ENCODE results near the gene CREB3L1.
"Not testable (repeated sequence)": the region's sequence is repeated elsewhere in the genome, so short reads cannot be mapped to it uniquely, and the experiment has no call there.

The CREB3L1 gene

DNA sequence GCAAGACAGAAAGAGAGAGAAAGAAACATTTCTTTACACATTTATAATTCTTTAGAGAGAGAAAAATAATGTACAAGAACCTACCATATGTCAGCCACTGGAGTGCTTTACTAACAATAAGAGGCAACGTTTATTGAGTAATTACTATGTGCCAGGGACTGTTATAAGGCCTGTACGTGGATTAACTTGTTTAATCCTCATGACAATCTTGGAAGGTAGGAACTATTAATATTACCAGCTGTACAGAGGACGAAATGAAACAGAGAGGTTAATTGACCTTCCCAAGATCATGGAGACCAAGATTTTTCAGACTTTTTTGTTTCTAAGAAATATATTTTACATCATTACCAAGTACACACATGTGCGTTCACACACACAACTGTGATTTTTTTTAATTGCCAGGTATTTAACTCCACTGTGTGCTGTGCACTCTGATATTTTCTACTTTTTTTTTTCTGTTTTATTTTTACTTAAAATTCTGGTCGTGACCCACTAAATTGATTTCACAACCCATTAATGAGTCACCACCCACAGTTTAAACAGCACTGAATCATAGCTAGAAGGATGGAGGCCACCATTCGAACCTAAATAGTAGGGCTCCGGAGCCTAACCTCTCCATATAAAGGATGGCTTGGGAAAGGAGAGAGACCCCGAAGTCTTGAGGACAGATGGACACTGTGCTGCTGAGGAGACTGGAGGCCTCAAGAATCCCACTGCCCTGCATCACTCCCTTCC lies 21.4 kb downstream of the CREB3L1 start:
- no peak for DNase-seq

DNA sequence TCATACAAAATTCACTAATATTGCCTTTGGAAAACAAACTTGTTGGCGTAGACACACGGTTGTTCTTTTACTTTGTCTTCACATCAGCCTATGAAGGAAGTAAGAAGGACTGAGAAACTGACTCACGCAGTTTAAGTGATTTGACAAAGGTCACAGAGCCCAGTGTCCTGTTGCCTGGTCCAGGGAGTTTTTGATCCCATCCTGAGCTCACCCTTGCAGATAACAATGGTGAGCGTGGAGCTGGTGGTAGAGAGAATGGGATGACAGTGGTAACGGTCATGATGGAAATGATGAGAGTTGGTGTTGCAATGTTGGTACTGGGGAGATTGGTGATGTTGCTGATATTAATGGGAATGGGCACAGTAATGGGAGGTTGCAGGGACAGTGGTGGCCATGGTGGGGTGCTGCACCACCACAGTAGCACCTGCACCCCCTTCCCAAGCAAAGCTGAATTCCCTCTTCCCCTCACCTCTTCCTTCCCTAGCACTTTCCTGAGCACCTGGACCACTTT lies 22.0 kb downstream of the CREB3L1 start:
- DNase-seq: no peak

DNA sequence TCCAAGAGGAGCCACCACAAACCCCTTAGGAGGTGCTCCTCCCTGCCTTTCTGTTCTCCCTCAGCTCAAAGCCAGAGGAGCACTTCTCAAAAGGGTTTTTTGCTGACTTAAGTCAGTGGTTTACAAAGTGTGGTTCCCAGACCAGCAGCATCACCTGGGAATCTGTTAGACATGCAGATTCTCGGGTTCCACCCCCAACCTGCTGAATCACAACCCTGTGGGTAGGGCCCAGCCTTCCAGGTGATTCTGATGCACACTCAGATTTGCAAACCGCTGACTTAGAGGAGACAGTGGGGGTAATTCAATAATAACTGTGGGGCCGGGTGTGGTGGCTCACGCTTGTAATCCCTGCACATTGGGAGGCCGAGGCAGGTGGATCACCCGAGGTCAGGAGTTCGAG lies 22.8 kb downstream of the CREB3L1 start:
- no peak for DNase-seq

DNA sequence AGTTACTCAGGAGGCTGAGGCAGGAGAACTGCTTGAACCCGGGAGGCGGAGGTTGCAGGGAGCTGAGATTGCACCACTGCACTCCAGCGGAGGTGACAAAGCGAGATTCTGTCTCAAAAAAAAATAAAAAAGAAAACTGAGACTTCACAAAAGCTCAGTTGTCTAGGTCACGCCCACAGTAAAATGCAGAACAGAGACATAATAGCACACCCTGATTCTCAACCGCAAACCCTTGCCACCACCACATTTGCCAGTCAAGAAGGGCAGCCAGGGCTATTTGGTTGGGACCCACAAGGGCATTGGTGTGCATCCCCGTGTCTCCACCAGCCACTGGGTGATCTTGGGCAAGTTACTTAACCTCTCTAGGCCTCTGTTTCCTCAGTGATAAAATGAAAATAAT lies 25.4 kb downstream of the CREB3L1 start:
- no peak for DNase-seq

DNA sequence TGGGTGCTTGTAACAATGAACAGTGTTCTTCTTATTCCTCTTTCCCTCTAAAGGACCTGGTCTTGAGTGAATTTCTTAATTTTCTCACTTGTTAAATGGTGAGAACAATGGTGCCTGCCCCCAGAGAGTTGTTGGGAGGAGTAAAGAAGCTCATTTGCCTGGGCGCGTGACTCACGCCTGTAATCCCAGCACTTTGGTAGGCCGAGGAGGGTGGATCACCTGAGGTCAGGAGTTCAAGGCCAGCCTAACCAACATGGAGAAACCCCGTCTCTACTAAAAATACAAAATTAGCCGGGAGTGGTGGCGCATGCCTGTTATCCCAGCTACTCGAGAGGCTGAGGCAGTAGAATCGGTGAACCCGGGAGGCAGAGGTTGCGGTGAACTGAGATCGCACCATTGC lies 26.6 kb downstream of the CREB3L1 start:
- DNase-seq: not testable (repeated sequence)

DNA sequence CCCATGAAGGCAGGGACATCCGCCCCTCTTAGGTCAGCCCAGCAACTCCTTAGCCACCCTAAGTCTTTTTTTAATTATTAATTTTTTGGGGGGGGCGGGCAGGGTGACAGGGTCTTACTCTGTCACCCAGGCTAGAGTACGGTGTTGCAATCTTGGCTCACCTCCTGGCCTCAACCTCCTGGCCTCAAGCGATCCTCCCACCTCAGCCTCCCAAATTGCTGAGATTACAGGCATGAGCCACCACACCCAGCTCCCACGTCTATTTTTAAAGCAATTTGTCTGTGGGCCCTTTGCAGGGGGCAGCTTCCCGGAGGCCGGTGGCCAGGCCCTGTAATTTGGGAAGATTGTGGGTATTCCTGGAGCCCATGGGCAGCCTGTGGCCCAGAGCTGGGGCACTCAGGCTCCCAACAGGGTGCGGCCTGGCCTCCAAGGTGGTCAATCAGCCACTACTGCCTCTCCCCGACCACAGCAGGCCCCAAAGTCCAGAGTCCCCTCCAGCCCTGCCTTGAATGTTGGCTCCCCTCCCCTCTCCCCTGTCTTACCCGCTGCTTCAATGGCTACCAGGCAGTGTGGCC lies 27.2 kb downstream of the CREB3L1 start:
- DNase-seq: no peak

DNA sequence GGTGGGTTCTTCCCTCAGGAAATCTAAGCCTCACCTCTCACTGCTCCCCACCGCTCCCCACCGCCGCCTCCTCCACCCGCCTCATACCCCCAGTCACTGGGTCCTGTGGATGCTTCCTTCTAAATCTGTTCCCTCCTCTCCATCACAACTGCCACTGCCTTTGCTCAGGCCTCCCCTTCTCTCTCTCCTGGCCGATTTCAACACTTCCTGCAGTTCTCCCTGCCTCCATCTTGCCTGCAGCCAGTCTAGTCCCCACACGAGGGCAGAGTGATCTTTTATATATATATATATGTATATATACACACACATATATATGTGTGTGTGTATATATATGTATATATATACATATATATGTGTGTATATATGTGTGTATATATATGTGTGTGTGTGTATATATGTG lies 27.8 kb downstream of the CREB3L1 start:
- DNase-seq: no peak

DNA sequence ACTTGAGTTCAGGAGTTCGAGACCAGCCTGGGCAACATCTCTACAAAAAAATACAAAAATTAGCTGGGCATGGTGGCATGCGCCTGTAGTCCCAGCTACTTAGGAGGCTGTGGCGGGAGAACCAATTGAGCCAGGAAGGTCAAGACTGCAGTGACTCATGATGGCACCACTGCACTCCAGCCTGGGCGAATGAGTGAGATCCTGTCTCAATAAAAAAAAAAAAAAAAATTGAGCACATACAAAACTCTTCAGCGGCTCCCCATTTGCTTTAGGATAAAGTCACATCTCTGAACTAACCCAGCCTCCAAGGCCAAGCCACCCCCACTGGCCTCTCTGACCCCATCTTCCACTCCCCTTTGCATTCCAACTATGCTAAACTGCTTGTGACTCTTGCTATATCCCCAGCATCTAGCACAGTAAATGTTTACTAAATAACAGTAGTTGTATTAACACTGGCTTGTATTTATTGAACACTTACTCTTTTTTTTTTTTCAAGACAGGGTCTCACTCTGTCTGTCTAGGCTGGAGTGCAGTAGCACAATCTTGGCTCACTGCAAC lies 28.9 kb downstream of the CREB3L1 start:
- DNase-seq: no peak

DNA sequence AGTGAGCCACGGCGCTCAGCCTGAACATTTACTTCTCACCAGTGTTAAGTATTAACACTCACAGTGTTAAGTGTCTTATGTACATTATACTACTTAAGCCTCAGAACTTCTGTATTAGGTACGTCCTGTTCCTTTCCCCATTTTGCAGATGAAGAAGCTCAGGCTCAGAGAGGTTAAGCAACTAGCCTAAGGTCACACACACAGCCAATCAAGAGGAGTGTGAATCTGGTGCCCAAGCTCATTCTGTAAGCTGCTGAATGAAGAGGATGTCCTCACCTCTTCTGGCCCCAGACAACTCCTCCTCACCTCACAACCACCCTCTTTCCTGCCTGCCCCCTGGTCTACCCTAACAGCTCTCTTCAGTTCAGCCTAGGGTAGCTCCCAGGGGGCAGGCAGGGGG lies 29.9 kb downstream of the CREB3L1 start:
- DNase-seq: no peak

DNA sequence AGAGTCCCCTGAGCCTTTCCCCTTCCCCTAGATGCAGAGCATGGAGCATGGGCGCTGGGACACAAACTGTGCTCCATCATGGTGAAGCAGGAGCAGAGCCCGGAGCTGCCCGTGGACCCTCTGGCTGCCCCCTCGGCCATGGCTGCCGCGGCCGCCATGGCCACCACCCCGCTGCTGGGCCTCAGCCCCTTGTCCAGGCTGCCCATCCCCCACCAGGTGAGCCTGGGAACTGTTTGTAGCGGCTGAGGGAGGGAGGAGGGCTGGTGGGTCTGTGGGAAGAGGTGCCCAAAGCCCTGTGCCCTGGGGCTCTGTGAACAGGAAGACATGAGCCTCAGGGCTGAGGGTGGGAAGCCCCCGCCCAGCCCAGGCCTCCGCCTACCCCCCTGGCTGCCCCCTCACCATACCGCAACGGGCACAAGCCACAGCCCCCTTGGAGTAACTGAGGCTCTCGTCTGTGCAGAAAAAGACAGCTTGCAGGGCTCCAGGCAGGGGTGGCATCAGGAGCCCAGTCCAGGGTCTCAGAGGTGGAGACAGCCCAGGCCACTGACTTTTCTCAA lies 30.4 kb downstream of the CREB3L1 start:
- no peak for DNase-seq

DNA sequence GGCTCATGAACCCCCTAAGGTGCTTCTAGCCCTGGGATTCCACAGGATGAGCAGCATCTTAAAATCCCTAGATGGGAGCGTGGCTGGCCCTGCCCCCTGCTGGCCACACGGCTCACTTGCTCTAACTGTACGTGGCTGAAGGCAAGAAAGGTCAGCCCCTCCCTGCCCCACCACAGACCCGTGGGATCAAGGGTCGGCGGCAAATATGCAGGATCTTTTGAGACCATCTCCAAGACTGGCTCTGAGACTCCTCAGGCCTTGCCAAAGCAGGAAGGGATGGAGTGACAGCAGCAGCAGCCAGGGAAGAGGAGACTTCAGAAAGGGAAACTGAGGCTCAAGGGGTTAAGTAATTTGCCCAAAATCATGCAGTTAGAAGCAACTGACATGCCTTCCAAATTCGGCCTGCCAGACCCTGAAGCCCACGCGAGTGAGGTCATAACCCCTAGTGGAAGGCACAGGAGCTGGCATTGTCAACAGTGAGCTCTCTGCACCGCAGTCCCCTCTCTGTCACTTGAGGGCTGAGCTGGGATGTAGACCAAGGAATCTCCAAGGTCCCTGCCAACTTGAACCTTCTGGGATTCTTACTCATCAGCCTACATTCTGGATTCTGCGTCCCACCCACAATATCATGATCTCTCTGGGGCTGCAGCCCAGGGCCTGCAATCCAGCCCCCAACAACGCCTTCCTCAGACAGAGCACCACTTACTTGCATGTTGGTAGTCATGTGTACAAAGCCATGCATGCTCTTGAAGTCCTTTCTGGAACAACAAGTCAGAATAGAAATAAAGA lies 31.4 kb downstream of the CREB3L1 start:
- DNase-seq: peak; percentile 61 to 63

DNA sequence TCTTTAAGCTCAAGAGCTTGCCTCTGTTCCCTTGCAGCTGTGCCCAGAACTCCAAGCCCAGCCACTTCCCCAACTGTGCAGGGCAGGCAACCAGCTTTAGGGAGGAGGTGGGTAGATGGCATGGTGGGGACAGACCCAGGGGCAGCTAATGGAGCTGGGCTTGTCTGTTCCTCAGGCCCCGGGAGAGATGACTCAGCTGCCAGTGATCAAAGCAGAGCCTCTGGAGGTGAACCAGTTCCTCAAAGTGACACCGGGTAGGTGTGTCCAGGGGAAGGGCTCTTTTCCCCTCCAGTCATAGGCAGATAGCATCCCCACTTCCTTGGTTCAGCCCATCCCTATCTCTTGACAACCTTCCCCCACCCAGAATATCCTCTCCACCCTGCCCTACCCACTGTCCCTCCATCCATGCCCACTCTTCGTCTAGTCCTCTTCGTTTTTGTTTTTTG lies 32.4 kb downstream of the CREB3L1 start:
- DNase-seq: no peak

DNA sequence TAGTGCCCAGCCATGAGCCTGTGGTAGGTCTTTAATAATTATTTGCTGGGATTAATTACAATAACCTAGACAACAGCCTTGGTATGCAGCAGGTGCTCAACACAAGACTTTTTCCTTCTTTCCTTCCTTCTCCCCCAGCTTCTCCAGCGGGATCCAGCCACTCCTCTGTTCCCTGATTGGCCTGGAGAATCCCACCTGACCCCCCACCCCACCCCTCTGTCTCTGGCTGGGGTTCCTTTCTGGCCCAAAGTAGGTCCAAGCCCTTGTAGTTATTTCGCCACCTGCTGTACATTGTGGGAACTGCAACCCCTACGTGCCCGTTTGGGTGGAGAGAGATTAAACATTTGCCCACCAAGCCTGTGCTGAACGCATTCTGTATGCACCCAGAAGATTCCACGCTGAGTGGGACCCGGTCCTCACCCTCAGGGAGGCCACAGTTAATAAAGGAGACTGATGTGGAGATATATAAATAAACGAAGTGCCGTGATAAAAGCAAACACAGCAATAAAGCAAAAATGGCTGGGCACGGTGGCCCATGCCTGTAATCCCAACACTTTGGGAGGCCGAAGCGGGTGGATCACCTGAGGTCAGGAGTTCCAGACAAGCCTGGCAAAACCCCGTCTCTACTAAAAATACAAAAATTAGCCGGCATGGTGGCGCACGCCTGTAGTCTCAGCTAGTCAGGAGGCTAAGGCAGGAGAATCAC lies 37.7 kb downstream of the CREB3L1 start:
- peak; percentile 71 to 75 for DNase-seq

DNA sequence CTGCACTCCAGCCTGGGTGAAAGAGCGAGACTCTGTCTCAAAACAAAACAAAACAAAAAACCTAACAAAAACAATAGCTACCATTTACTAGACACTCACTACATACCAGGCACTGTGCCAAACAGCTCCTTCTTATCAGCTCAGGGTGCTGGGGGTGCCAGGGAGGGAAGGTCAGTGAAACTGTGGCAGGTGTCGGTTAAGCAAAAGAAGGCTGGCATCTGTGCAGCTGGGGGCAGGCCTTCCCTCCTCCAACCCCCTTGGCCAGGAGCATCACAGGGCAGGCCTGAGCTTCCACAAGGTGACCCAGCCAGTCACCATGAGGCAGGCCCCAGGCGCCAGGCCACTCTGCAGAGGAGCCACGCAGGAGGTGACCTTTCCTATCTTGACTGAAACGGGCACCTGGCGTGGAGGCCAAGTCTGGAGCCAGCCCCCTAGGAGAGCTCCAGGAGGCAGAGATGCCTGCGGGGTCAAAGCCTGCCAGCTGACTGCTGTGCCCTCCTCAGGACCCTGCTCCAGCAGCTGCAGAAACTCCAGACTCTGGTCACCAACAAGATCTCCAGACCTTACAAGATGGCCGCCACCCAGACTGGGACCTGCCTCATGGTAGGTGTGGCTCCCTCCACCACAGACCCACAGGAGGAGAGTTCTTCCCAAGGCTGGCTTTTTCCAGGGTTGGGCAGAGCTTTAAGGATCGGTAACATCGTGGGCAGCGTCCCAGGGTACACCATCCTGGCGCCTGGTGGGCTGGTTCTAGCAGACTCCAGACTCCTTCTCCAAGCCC lies 38.5 kb downstream of the CREB3L1 start:
- DNase-seq: no peak

DNA sequence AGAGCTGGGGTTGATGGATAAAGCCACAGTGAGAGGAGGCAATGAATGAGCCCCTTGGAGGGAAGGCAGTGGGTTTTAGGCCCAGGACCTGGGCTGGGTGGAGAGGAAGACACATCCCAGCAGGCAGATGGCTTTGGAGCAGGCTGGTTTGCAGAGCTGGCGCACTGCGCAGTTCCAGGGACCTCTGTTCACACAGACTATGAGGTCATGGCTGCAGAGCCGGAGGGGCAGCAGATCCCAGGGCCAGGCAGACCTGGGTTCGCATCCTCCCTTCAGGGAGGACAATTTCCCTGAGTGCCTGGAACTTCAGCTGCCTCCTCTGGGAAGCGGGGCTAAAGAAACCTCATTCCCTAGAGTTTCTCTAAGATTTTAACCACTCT lies 41.6 kb downstream of the CREB3L1 start:
- no peak for DNase-seq

DNA sequence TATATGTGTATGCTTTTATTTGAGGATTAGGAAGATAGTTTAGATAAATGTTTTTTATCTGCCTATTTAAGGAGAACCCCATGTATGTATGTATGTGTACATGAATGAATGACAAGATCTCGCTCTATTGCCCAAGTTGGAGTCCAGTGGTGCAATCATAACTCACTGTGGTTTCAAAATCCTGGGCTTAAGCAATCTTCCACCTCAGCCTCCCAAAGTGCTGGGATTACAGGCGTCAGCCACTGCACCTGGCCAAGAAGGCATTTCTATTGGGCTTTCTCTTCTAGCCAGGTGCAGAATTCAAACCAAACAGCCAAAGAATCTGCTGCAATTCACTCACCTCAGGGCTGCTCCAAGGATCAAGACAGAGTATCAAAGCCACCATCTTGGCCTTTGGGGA lies 44.3 kb downstream of the CREB3L1 start:
- DNase-seq: no peak

DNA sequence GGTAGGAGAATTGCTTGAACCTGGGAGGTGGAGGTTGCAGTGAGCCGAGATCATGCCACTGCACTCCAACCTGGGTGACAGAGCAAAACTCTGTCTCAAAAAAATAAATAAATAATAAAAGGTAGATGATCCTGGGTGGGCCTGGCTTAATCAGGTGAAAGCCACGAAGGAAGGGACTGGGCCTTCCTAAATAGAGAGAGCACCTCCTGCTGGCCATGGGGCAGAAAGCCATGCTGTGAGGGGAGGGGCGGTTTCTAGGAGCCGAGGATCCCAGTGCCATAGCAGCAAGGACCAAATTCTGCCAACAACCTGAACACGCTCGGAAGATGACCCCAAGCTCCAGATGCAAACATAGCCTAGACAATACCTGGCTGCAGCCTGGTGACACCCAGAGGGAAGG lies 45.3 kb downstream of the CREB3L1 start:
- DNase-seq: no peak

DNA sequence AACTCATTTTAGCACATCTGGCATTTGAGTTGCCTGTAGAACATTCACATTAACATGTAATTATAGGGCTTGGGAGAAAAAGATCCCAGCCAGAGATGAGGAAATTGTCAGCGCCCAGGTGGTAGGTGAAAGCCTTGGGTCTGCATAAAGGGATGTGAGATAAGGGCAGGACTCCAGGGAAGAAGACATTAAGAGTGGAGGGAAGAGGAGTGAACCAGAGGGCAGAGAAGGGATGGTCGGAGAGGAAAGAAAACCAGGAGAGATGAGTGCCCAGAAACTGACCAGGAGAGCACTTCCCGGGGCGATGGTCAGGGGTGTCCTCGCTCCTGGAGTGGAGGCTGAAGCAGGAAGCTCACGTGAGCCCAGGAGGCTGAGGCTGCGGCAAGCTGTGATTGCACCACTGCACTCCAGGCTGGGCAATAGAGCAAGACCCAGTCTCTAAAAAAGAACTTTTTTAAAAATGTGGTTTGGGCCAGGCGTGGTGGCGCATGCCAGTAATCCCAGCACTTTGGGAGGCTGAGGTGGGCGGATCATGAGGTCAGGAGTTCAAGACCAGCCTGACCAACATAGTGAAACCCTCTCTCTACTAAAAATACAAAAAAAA lies 49.5 kb downstream of the CREB3L1 start:
- DNase-seq: no peak

DNA sequence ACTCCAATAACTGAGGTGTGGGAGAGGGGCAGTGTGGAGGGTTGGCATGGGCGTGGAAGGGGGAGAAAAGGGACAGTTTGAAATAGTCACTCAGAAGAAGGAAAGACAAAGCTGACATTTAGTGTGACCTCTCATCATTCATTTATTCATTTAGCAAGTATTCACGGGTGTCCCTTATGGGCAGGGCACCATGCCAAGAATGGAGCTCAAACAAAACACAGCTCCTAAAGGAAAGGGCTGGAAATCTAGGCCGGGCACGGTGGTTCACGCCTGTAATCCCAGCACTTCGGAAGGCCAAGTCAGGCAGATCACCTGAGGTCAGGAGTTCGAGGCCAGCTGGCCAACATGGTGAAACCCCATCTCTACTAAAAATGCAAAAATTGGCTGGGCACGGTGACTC lies 50.4 kb downstream of the CREB3L1 start:
- no peak for DNase-seq

DNA sequence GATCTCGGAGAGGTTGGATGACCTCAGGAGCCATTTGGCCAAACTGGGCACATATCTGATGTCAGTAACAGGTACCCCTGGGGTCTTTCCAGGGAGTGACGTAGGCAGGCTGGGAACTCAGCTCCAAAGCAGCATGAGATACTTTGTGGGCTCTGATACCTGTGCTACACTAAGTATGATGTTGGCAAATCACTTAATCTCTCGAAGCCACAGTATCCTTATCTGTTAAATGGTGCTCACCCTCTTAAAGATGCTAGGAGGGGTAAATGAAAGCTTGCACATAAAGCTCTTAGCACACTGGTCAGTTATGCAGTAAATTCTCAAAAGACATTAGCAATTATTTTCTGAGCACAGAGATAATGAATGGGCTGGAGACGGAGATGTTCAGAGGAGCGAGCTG lies 52.7 kb downstream of the CREB3L1 start:
- DNase-seq: no peak

DNA sequence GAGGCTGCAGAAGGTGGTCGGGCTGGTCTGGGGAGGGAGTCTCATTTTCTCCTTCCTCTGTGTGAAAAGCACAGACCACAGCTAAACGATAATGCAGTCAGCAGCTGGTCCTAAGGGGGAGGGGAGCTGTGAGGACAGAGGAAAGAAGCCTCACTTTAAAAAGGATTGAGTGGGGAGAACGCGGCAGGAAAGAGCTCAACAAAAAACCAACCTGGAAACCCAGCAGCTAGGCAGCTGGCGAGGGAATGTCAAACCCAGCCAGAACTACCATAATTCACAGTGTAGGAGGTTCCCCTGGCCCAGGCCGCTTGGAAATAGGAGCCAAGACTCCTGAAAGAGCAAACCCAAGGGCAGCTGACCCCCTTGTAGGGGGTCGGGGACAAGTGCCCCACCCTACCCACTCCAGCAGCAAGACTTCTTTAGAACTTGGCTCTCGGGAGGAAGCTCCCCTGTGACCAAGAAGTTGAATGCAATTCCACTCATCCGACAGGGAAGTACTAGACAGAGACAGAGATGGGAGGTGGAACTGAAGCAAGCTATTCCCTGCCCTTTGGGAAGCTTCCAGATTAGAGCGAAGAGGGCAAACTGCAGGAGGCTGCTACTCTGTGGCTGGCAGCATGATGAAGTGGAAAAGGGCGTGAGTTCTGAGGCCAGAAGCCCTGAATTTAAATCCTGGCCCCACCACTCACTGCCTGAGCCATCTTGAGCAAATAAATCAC lies 53.3 kb downstream of the CREB3L1 start:
- no peak for DNase-seq

All from activated CD4-positive, alpha-beta T cell treated with anti-CD3 and anti-CD28 coated beads, Interleukin-2, amount 50 U/mL, for 4 hours (primary cell).